Stimulated activated CD8-positive, alpha-beta memory T cell treated with anti-CD3 and anti-CD28 coated beads, Interleukin-4, amount 100 ng/mL, for 1 hour (primary cell): Measurements from ENCODE around the gene CACNG8.
"Not testable (repeated sequence)": the region's sequence is repeated elsewhere in the genome, so short reads cannot be mapped to it uniquely, and the experiment has no call there.

ENCODE experiments used
- DNase-seq, 2 donors: peaks; one replicate each; pipeline ENCODE4 v3.0.0-alpha.2; 2020; ENCODE audit warnings: low read depth in 2 of 2, low spot score in 1 of 2

Gene CACNG8

GRCh38 chr19:54030895-54031586 lies 68.3 kb downstream of the CACNG8 start:
- no peak for DNase-seq

- DNase-seq = no peak
Measured at GRCh38 chr19:54035215-54036178, 72.8 kb downstream of the CACNG8 start.

GRCh38 chr19:54036542-54036941 lies 73.8 kb downstream of the CACNG8 start:
- not testable (repeated sequence) for DNase-seq
